GM19455 (cell line): ENCODE data around the gene BMF.
A peak's percentile ranks its signal among the peaks of the same experiment; 100 is the strongest.

Source experiments
- ATAC-seq: cut with Tn5 transposase; IDR thresholded peaks from one replicate; pipeline ENCODE4 v1.9.1; 2021; ENCODE audit not compliant: unreplicated experiment

The BMF gene

DNA sequence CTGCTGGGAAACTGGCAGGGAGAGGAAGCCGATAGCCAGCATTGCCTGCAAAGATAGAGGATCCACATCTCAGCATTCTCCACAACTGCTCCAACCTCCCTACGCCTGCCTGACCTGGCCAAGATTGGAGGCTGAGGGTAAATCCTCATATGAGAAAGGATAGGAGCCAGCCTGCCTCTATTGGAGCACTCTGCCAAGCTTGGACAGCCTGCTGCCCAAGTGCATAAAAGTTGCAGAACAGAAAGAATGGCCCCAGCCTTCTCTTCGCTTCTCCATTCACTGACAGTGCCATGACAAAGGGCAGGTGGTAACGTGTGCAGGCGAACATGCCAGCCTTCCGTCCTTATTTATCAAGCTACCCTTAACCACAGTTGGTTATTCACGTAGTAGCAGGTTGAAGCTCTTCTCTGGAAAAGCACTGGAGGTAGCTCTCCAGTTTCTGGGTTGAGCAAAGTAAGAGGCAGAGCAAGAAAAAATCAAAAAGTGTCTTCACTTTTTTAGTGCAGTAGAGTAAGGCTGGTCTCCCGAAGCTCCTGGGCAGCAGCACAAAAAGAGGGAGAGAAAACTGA, 4.3 kb downstream of the BMF start:
- no peak for ATAC-seq

DNA sequence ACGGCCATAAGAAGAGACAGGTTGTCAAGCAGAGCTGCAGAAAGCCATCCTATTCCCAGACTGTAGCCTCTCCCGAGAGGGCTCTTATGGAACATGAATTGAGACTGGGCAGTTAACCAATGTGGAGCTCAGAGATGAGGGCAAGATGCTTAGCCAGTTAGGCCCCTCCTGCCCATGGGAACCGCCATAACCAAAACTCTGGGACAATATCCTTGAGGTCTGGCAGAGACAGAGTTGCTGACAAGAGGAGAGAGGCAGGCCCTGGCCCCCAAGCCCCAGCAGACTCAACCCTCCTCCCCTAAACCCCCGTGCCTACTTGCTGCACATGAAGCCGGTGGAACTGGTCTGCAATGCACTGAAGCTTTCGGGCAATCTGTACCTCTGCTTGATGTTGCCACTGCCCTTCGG, 4.8 kb downstream of the BMF start:
- ATAC-seq, result no peak

DNA sequence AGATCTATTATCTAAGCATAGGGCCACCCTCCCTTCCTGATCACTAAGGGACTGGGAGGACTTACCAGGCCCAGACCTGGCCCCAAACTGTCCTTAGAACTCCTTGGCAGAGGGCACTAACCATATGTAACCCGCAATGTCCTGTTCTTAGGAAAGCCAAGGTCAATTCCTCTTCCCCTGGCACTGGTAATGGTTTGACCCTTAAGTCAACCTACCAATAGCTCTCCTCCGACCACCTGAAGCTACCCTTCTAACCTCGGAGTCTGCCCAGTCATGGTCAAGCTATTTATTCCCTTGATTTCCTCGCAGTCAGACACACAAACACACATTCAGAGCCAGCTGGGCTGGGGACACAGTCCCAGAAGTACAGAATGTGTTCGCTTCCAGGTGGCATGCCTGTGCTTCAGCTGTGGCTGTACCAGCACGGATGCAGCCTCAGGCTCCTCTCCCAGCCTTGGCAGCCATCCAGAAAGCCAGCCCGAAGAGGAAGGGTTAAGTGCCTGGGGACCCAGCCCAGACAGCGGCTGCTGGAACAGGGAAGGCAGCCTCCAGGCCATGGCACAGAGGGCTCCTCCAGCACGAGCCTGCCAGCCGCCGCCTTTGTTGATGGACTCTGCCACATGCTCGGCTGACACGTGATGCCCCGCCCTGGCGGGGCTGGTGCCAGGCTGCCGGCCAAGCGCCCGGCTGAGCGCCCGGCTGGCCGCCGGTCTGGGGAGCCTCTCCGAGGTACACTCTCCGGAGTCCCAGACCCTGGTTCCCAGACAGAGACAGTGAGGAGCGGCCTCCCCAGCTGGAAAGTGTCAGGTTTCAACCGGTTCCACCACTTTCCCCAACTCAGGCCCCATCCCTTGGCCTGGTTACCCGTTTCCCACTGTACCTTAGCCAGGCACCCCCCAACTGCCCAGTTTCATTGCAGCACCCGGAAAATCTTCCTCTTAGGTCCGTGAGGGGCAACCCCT, 5.5 kb downstream of the BMF start:
- ATAC-seq, result no peak

DNA sequence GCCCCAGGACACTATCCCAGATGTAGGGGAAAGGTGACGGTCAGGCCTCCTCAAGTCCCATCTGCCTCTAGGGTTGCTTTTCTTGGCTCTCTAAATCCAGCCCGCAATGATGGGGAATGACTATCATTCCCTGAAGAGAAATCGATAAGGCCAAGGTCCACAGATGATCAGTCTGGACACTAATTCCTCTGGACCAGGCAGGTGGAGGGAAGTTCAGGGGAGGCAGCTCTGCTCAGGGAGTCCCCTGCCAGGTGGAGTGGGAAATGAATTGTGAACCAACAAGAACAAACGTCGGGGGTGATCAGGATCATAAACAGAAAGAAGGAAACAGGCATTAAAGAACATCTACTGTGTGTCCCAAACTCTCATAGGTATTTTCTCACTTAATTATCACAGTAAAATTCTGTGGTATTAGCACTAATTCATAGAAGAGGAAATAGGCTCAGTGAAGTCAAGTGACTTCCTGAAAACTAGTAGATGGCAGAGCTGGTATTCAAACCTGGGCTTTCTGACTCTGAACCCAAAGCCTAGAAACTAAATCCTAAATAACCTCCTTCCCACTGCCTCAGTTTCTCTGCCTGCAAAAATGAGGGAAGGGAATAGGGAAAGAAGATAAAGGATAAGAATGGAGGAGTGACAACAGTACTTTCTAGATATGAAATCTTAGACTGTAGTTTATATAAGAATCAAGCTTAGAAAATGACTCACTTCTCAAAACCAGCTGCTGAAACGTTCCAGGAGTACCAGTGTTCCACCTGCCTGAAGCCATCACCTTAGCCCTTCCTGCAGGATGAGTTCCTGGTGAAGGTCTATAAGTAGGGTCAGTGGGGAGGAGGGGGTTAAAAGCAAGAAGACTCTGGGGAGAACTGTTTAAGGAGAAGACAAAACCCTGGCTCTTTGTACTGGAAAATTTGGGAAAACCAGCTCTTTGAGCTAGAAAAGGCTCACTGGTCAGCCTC, 7.5 kb downstream of the BMF start:
- no peak for ATAC-seq

DNA sequence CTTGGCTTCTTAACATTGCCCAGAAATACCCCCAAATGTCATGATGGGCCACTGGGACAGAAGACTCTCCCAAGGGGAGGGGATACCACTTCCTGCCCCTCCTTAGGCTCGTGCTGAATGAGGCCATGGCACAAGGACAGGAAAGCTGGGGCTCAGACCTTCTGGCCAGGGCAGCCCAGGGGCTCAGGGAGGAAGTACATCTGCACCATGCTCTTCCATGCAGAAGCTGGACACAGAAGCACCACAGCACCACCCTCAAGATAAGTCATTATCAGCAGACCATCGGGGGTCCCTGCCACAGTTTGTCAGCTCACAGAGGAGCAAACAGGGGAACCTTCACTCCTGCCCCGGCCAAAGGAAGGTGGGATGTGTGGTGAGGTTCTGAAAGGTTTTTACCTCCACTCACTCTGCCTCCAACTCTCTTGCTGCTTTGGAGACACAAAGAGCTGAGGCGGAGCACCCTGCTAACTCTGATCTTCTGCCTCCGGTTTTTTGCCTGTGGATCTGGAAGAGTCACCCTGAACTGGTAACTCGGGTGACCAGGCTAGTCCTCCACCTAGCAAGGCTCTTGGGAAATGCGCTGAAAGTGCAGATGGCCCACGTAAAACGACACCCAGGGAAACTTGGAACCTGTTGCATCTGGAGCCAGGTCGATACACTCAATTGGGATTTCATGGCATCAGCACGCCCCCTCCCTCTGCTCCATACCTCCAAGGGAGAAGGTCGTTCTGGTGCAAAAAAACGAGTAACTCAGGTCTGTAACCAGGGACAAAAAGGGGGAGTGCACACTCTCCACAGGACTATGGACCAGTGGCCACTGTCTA, 8.3 kb downstream of the BMF start:
- no peak for ATAC-seq

DNA sequence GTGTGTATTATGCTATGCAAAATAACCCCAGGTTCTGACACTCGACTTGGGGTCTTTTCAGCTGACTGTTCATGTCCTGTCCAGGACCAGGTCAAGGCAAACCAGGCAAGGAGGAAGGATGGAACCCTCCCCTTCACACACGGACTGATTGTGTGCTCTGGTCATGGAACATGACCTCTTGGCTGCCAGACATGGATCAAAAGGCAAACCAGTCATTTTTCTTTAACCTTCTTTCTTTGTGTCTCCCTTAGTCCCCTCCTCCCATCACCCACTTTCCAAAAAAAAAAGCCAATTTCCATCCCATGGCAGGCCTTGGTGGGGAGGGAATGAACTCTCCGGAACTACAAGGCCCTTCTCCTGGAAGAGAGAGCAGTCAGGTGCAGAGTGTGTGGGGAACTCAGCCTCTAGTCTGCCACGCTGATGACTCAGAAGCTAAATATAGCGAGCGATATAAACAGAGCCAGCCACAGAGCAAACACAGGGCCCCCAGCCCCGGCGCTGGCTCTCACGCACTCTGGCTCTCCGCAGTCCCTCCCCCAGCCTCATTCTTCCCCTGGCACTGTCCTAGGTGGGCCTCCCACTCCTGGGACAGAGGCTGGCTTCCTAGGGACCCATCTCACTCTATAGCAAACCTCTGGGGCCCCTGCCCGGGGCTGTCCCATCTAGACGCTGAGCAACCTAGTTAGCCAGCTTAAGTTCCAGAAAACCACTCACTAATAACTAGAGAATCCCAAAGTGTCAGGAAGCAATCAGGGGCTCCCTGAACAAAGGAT, 10.0 kb downstream of the BMF start:
- ATAC-seq, result peak; percentile 80

DNA sequence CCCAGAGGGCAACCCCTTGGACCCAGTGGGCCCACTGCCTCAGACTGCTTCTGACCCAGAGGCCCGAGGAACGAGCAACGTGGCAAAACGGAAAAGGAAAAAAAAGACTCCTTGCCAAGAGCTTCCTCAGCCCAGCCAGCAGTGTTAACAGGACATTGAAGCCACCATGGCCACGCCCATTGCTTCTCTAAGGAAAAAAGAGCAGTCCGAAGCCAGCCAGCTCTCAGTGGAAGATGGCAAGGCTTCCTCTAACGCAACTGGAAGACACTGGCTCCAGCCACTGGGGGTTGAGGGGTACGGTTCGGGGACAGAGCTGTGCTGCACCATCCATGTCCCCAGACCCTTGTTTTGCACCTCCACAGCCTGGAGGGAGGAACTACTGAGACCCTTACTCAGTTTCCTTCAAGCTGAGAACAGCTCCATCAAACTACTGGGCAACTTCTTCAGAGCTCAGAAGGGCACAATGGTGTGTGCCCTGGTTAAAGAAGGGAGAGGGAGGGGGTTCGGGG, 10.7 kb downstream of the BMF start:
- no peak for ATAC-seq

DNA sequence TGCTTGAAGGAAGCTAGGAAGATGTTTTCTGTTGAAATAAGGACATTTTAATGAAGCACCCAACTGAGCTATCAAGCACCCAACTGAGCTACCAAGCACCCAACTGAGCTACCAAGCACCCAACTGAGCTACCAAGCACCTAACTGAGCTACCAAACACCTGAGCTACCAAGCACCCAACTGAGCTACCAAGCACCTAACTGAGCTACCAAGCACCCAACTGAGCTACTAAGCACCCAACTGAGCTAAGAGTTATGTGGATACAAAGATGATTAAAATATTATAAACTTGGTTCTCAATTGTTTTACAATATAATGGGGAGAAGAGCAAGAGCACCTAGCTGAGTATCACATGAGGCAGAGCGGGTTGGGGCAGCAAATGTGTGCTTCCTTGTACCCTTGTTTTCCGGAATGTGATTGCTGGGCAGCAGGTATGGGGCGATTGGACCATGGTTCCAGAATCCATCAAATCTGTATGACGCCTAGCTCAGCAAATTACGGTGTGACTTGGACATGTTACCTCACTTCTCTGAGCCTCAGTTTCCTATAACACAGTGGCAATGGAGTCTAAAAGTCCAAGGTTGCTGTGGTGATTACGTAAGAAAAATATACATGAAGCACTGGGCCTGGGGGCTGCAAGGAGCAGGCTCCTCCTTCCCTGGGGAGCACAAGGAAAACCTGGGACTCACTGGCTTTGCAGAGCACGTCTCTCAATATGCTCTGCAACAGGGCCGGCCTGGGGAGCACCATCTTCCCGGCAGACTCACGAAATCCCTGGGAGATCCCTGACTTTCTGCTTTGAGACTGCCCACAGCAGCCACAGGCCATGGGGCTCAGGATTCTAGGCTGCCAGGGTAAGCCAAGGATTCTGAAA, 11.3 kb downstream of the BMF start:
- ATAC-seq, result no peak

DNA sequence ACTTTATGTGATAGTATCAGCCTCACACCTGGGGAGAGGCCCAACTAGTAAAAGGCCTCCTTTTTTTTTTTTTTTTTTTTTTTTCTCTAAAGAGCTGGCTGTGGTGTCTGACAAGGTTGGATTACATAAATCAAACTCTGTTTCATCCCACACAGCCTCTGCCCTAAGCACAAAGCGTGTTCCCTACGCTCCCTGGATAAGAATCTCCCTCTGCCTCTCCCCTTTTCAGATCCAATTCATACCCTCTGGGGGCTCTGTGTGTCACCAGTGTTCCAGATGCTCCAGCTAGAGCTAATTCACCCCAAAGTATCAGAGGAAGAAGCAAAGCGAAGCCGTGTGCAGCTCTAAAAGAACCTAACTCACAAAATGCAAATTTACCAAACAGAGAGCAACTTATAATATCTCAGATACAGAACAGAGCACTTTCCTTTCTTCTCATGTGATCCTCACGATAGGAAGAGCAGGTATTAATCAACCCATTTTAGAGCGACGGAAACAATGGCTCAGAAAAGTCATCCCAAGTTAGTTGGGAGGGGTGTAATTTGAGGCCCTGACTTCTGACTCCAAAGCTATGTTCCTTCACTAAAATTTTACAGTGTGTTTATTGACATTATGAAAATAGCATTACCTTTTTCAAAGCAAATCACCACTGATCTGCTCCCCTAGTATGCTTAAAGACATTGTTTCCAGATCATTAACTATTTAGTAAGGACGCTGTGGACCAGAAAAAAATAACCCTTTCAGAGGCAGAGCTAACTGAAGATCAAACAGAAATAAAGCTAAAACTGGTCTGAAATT, 12.4 kb downstream of the BMF start:
- ATAC-seq, result no peak

DNA sequence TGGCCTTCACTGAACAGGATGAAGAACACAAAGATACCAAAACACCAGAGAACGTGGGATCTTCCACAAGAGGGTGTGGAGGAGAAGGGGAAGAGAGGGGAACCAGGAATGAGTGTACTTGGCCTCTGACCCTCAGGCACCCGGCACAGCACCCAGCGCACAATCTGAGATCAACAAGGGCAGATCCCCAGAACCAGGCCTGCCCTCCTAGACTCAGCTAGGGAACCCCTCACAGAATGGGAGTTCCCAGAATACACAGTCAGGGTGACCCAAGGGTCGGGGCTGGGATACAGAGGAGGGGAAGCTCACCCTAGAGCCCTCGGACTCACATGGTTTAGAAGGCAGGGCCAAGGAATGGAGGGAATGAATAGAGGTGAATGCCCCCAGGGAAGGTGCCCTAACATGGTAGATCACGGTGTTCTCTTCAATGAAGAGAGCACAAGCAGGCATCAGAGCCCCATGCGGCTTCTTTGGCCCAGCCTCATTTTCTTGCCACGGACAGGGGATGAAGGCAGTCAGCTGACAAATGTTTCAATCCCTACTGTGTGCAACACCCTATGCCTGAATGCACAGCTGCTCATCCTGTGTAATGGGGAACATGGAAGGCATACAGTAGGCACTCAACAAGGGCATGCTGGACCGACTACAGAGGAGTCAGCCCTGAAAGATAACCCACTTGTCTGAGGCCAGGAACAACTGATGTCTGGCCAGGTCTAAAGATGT, 13.1 kb downstream of the BMF start:
- no peak for ATAC-seq

DNA sequence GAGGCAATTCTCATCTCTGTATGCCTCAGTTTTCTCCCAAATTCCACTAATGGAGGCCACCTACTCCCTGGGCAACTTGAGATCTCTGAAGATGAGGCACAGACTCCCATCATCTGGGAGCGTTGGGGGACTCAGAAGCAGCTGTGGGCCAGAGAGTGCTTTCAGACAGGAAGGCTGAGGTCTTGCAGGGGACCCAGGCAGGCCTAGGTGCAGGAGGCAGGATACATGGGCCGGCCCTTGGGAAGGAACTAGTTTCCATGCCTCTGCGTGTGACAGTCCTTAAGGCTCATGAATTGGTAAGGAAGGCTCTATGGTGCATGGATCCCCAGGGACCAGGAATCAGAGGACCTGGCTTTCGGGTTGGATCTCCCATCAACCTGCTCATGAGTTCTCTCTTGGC, 14.5 kb downstream of the BMF start:
- no peak for ATAC-seq

DNA sequence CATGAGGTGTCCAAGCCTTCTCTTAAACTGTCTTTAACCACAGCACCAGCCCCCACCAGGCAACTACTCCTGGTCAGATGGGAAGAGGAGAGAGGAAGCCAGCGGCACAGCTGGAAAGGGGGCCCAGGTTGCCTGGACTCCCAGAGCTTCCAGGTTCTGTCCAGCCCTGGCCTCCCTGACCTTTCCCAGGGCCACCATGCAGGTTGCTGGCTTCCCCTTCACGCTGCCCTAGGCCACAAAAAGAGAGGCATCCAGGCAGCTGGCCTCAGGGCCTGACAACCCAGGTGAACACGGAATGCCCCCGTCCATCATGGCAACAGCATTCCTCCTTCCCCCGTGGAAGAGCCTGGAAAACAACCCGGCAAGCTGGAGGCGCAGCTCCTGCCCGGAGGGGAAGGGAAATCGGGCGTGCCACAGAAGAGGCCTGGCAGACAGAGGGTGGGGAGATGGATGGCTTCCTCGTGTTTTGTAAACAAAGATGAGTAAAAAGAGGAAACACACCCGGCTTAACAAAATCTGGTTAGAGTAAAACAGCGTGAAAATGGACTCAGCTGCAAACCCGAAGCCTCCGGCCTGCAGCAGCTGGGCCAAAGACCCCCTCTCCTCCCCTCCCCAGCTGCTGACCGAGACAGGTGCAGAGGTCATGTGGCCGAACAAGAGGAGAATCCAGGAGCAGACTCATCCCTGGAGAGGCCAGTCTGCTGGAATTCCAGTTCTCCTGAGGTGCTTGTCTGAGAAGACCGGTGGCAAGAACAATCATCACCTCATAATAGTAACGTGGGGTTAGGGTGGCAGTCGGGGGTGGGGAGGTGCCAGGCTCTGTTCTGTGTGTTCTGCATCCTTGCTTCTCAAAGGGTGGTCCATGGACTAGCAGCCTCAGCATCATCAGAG, 15.5 kb downstream of the BMF start:
- no peak for ATAC-seq

DNA sequence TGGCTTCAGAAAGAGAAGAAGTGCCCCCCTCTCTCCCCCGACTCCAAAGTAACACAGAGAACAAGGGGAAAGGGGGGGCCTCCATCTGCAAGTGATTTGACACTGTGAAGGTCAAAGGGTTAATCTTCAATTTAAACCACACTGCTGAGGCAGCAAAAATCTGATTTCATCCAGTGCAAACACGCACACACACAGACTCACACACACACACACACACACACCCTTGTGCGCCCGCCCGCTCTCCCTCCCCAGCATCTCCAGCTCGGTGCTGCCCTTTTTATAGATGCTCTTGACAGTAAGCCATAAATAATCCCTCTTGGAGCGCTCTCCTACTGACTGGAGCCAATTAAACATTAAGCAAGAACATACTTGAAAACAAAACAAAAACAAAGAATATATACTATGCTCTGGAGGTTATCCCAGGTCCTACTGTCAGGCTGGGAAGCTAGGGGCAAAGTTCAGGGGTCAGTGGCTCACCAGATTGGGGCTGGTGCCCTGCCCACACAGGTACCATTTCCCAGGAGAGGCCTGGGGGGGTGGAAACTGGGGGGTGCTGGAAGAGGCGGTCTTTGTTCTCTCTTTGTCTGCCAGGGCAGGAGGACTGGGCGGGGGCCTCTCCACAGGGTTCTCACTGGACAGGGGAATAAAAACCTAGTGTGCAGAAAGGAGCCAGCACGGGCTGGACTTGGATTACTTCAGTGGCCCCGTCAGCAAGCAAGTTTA, 16.3 kb downstream of the BMF start:
- no peak for ATAC-seq

DNA sequence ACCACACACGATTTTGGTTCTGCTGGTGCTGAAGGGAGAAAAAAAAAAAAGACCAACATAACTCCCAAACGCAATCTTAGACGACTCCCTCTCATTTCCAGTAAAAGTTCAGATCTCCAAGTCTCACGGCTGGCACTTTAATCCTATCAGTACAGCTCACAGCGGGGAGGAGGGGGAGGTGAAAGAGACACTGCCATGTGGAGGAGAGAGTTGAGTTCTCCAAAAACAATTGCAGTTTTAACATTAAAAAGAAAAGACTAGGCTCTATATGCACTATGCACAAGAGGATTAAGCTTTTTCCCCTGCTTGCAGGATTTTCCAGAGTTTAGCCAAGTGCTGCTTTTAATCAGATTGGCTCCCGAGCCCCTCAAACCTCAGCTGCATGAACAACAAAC, 16.8 kb downstream of the BMF start:
- ATAC-seq, result no peak

DNA sequence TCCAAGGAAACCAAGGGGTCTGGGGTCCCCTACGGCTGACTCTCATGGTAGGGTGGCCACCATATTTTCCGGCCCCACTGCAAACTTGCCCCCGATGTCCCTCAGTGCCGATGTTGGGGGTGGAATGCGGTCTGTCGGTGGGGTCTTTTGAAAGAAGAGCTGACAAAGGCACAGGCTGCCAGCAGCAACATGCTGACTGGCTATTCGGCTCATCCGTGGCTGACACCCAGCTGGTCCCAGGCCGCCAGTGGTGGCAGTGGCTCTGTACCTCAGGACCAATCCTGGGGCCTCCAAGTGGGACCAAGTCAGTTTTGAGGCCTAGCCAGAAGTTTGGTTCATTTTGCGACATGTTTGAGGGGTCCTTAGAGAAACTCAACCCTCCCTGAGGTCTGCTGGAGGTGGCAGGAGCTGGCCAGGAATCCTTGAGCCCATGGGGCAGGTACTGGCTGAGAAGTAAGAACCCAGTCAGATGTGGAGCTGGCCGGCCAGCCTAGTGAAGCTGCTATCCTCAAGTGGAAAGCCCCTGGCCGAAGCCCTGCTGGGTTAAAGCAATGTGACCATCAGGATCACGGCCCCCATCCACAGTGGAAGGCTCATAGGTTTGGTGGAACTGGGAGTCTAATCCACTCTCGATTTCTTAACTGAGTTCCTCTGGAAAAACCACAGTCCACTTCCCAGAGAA, 17.8 kb downstream of the BMF start:
- no peak for ATAC-seq
